ENCODE results near the gene PKD1. TPM values are rescaled to one million over a fixed set of nuclear protein-coding genes. Genes with fewer than 3 reads are reported as not detected.

Gene PKD1
- total and polyA plus RNA-seq, 8 donors = 29.8 to 127 (median 44.2) TPM

DNA sequence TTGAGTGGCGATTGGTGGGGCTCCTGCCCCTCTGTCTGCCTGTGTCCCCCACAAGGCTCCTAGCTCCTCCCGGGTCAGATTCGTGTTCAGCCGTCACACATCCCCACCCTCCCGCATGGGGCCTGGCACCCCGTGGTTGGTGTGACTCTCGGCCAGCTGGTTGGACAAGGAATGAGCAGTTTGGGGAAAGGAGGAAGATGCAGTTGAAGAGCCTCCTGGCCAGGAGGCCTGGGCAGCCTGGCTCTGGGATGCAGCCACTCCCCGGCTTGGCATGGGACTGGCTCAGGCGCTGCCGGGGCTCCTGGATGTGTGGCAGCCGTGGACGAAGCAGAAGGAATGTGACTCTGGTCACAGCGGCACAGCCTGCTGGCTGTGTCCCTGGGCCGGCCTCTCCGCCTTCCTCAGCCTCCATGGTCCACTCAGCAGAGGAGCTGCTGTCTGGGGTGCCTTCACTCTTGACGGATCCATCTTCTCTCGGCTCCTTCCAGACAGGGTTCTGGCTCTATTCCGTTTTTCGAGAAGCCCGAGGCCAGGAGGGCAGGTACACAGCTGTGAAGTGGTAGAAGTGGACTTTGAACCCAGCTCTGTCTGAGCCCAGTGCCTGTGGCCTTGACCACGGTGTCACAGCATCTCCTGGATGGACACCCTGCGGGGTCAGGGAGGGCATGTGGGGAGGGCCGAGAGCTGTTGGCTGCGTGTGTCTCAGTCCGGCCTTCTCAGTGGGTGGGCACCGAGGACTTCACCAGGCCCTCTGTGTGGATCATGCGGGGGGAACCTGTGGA is 22.0 kb upstream of the PKD1 start:
- Histone ChIP-seq H3K27ac (peak overlapping the region in 3 of 4 donors; percentile 22 to 39 (median 34)), H3K4me1 (peaks cover 14 to 24% (median 22%) of the 10 kb centered on the region in 3 donors), H3K27me3 (no peaks in the 10 kb centered on the region), H3K4me3 (peak overlapping the region in 1 of 4 donors; percentile 17), H3K9me3 (no peaks in the 10 kb centered on the region), H3K36me3 (no peaks in the 10 kb centered on the region)
- intact Hi-C loops (cut with DNase I) = no loop called here
- DNase-seq = peak in 3 of 6 donors; percentile 42 to 54 (median 42)
- WGBS, 2 donors = 29 to 31% methylated on average over 27 of the region's 27 CpGs
- TF ChIP-seq, protein P1, sequence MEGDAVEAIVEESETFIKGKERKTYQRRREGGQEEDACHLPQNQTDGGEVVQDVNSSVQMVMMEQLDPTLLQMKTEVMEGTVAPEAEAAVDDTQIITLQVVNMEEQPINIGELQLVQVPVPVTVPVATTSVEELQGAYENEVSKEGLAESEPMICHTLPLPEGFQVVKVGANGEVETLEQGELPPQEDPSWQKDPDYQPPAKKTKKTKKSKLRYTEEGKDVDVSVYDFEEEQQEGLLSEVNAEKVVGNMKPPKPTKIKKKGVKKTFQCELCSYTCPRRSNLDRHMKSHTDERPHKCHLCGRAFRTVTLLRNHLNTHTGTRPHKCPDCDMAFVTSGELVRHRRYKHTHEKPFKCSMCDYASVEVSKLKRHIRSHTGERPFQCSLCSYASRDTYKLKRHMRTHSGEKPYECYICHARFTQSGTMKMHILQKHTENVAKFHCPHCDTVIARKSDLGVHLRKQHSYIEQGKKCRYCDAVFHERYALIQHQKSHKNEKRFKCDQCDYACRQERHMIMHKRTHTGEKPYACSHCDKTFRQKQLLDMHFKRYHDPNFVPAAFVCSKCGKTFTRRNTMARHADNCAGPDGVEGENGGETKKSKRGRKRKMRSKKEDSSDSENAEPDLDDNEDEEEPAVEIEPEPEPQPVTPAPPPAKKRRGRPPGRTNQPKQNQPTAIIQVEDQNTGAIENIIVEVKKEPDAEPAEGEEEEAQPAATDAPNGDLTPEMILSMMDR (IDR thresholded peaks at IDR 0.05) = no peak
- FAIRE-seq = no peak
- no peak for ATAC-seq

- H3K9me3 ChIP-seq = no peaks in the 10 kb centered on the region
- WGBS, 2 donors = 65 to 72% methylated on average over 5 of the region's 5 CpGs
These were observed 21.1 kb upstream of the PKD1 start for GRCh38 chr16:2156849-2157224.

DNA sequence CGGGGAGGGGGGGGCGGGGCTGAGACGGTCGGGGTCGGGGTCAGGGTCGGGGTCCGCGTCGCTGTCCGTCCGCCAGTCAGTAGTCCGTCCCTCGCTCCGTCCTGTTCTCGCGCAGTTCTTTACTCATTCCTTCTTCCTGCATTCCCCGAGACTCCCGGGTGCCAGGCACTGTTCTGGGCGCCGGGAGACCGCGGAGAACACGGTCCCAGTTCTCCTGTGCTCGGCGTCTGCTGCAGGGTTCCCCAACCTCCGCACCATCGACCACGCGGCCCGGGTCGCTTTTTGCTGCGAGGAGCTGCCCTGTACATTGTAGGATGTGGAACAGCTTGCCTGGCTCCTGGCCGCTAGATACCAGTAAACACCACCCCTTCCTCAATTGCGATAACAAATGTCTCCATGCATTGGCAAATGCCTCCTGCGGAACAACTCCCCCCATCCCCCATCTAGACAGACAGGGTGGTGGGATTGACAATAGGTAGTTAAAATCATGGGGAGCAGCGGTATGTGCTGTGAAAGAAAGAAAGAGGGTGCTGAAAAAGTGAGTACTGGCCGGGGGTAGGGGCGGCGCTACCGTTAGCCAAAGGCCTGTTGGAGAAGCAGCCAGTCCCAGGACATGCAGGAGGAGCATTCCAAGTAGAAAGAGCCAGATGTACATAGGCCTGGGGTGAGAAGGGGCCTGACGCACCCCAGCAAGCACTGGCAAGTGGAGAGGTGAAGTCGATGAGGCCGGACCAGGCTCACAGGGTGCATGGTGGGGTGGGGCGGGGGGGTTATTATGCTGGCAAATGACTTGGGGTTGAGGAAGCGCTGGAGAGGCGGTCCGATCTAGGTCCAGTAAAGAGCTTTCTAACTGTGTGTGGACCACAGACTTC is 20.5 kb upstream of the PKD1 start:
- Histone ChIP-seq H3K27me3 (no peaks in the 10 kb centered on the region), H3K4me3 (peak overlapping the region; percentile 44 to 59 (median 50)), H3K4me1 (peaks cover 29 to 37% (median 36%) of the 10 kb centered on the region in 3 donors), H3K9me3 (no peaks in the 10 kb centered on the region), H3K36me3 (no peaks in the 10 kb centered on the region), H3K27ac (peak overlapping the region in 3 of 4 donors; percentile 23 to 60 (median 47))
- intact Hi-C loops (cut with DNase I) = no loop called here
- TF ChIP-seq, protein P1 (IDR thresholded peaks at IDR 0.05) = no peak
- peak in 3 of 6 donors; percentile 39 to 83 (median 60) for DNase-seq
- FAIRE-seq = no peak
- ATAC-seq = no peak
- 7 to 9% methylated on average over 36 to 42 of the region's 47 CpGs for WGBS, 2 donors

More at GRCh38 chr16:2156849-2157224, 21.1 kb upstream of the PKD1 start:
- H3K27me3 ChIP-seq = no peaks in the 10 kb centered on the region
- intact Hi-C loops (cut with DNase I) = no loop called here
- peaks cover 23 to 31% (median 30%) of the 10 kb centered on the region in 3 donors for H3K4me1 ChIP-seq
- ATAC-seq (no peak), FAIRE-seq (no peak), DNase-seq (peak in 1 of 6 donors; percentile 18)
- peak overlapping the region in 2 of 4 donors; percentile 39 to 60 for H3K27ac ChIP-seq
- TF ChIP-seq, protein P1 (IDR thresholded peaks at IDR 0.05) = no peak
- H3K36me3 ChIP-seq = no peaks in the 10 kb centered on the region
- H3K4me3 ChIP-seq = peak overlapping the region in 2 of 4 donors; percentile 52 to 59

DNA sequence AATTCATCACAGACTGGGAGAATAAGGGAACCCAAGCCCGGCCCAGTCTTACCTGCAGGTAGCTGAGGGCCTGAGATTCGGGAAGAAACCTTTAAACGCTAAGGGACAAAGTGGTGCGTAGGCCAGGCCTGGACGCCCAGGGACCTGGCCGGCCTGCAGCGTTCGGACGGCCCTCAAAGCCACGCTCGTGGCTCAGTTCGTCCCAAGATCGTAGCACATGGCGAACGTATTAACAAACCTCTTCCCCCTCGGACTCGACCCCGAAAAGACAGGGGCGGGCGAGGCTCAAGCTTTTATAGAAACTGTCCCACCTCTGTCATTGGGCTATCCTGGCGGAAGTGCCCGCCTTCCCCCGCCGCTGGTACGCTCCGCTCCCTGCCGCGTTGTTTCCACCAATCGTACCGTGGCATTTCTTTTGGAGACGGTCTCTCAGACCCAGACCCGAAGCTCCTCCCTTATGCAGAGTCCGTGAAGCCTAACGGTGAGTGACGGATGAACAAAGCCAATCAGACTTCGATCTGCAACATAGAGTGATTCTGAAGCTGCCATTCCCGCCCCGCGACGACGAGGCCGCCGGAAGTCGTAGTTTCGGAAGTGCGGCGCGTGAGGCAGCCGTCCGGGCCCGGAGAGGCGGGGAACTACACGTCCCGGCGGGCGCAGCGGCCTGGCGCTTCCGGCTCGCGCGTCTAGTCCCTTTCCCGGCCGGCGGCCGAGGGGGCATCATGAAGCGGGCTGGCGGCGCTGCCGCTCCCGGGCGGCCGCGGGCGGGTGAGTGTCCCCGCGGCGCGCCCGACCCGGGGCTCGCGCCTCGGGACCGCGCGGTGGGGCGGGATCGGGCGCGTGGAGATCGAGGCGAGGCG is 19.6 kb upstream of the PKD1 start, which contains the start of gene TRAF7:
Gene TRAF7 (plus strand): TSS at position 692 of the 860 bp plus-strand sequence. CDS start 8,139 bp downstream, outside the sequence.
- Histone ChIP-seq H3K4me1 (peaks cover 32 to 43% (median 41%) of the 10 kb centered on the region in 3 donors), H3K4me3 (peak within 1 kb of the TSS; percentile 48 to 86 (median 58)), H3K27ac (peak within 1 kb of the TSS; percentile 55 to 79 (median 70)), H3K36me3 (no peaks in the 10 kb centered on the region), H3K9me3 (no peaks in the 10 kb centered on the region), H3K27me3 (no peaks in the 10 kb centered on the region)
- TF ChIP-seq, protein P1 (IDR thresholded peaks at IDR 0.05) = no peak
- WGBS, 2 donors = 0% methylated on average over 78 to 94 of the region's 94 CpGs
- FAIRE-seq = peak; percentile 98
- ATAC-seq = peak; percentile 77 to 86 (median 80)
- DNase-seq = peak; percentile 97 to 100 (median 99)
- intact Hi-C loops (cut with DNase I) = no loop called here
